Rectal smooth muscle tissue (tissue), 1 donor: ENCODE measurements around the gene VILL.
"Not testable (repeated sequence)": the region's sequence is repeated elsewhere in the genome, so short reads cannot be mapped to it uniquely, and the experiment has no call there.

ENCODE experiments used
- H3K27ac ChIP-seq: one replicate; pipeline ENCODE4 v1.7.0; 2013; ENCODE audit warnings: low read depth, low read length, inconsistent platforms
- H3K27me3 ChIP-seq: one replicate; pipeline ENCODE4 v1.7.0; 2013; ENCODE audit warnings: low read length; ENCODE audit not compliant: control insufficient read depth, insufficient read depth
- H3K36me3 ChIP-seq: one replicate; pipeline ENCODE4 v1.7.0; 2013; ENCODE audit warnings: low read length; ENCODE audit not compliant: control insufficient read depth, insufficient read depth
- H3K4me1 ChIP-seq: one replicate; pipeline ENCODE4 v1.7.0; 2013; ENCODE audit warnings: low read length; ENCODE audit not compliant: control insufficient read depth, insufficient read depth
- H3K4me3 ChIP-seq: one replicate; pipeline ENCODE4 v1.7.0; 2013; ENCODE audit warnings: low read length
- H3K9ac ChIP-seq: one replicate; pipeline ENCODE4 v1.7.0; 2013; ENCODE audit warnings: low read length

VILL gene

DNA sequence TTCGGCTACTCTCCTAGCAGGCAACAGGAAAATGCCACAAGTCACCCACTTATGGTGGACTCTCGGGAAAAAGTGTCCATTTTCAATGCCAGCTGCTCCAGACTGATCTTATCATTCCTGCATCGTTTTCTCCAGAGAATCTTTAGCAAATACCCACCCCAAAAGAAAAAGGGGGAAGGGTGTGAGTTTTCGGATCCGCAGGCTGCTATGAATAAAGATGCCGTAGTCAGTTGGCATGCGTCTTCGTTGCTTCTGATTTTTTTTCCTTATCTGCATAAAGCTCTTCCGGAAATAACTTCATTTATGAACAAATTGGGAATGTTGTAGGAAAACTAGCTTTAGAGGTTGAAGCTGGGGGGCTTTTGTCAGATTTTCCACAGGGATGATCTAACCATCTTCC is 22.4 kb upstream of the VILL start:
- Histone ChIP-seq H3K27me3 (no peaks in the 10 kb centered on the region), H3K4me1 (no peaks in the 10 kb centered on the region), H3K9ac (no peak overlapping the region), H3K36me3 (no peaks in the 10 kb centered on the region), H3K27ac (no peak overlapping the region), H3K4me3 (no peak overlapping the region)

DNA sequence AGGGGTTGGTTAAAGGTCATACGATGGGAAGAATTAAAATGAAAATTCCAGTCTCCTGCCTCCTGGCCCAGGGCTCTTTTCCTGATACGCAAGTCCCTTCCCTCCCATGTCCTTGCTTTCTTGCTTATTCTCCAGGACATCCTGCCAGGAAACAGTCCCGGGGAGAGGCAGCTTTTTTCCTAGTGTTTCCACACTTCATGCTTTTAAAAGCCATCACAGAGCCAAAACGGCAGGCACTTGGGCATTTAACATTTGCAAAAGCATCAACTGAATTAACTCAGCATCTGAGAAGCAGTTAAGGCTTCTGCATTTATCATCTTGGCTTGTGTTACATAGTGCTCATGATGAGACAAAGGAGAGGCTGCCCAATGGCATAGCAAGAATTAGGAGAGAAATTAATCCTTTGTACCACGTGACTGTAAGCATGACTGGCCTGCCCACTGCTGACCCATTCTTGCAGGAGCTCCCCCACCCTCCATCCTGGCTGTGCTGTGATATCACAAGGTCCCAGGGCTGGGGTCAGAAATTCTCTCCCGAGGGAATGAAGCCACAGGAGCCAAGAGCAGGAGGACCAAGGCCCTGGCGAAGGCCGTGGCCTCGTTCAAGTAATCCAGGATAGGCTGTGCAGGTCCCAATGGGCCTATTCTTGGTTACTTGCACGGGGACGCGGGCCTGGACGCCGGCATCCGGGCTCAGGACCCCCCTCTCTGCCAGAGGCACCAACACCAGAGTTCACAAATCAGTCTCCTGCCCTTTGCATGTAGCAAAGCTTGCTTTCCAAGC is 21.6 kb upstream of the VILL start:
- Histone ChIP-seq H3K4me3 (no peak overlapping the region), H3K27ac (no peak overlapping the region), H3K4me1 (no peaks in the 10 kb centered on the region), H3K27me3 (no peaks in the 10 kb centered on the region), H3K9ac (no peak overlapping the region), H3K36me3 (peaks cover under 1% of the 10 kb centered on the region)

DNA sequence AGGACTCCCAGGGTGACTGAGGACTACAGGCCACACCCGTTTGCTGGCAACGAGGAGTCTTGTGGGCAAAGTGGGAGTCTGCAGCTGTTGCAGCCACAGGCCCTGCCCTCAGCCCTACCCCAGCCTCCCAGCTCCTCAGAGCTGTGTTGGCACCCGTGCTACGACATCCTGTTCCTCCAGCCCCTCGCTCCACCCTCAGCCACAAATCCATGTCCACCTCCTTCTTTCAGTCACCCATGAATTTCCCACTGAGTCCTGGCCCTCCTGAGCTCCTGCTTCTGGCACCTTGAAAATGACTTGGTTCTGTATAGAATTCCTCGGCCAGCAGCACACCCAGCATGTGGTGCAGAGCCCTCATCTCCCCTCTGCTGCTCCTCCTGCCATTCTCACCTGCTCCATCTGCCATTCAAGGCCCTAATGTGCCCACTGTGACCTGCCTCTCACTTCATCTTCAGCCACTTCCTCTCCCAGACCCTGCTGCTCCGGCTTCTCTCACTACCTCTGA is 20.9 kb upstream of the VILL start:
- H3K9ac ChIP-seq: no peak overlapping the region
- H3K4me1 ChIP-seq: no peaks in the 10 kb centered on the region
- H3K27ac ChIP-seq: no peak overlapping the region

DNA sequence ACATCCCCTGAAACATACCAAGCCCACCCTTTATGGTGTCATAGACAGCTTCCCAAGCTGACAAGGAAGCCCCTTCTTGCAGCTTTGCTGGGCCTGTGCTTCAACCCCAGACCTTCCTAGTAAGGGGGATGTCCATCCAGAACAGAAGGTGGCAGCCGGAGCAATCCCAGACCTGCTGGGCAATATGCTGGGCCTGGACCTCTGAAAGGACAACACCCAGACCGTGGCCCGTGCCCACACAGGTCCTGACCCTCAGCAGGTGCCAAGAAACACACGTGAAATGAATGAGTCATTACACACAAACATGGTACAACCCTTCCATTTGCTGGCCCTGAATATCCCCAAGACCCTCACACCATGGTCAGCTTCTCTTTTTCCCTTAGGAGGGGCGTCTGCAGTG is 19.8 kb upstream of the VILL start:
- Histone ChIP-seq H3K4me1 (no peaks in the 10 kb centered on the region), H3K27ac (no peak overlapping the region), H3K27me3 (no peaks in the 10 kb centered on the region), H3K9ac (no peak overlapping the region), H3K36me3 (peaks cover 4% of the 10 kb centered on the region), H3K4me3 (no peak overlapping the region)

More for the DNA sequence above, 20.9 kb upstream of the VILL start:
- Histone ChIP-seq H3K4me3 (no peak overlapping the region), H3K27me3 (no peaks in the 10 kb centered on the region), H3K36me3 (peaks cover 2% of the 10 kb centered on the region)

DNA sequence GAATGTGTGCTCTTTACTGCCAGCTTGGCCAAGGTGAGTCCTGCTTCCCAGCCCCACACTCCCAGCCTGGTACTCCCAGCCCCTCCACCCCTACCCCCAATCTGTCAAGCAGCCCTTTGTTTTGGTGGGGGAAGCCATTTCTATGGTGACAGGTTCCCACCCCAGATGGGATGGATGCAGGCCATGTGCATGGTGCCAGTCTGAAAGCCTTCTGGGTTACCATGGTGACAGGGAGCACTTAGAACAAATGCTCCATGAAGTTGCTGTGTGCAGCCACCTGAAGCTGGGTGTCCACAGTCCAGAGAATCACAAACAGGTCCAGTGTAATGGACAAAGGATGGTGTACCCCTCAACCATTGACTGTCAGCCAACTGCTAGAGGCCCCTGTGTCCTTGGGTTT is 19.1 kb upstream of the VILL start:
- peaks cover 8% of the 10 kb centered on the region for H3K36me3 ChIP-seq

DNA sequence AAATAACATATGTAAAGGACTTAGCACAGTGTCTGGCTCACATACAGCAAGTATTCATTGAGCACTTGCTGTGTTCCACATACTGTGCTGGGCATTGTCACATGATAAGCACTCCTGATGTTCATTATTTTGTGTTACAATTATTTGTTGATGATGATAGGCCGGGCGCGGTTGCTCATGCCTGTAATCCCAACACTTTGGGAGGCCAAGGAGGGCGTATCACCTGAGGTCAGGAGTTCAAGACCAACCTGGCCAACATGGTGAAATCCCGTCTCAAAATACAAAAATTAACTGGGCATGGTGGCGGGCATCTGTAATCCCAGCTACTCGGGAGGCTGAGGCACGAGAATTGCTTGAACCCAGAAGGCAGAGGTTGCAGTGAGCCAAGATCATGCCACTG is 18.5 kb upstream of the VILL start:
- H3K36me3 ChIP-seq, H3K9ac ChIP-seq, H3K4me1 ChIP-seq, H3K27ac ChIP-seq, H3K27me3 ChIP-seq, H3K4me3 ChIP-seq: not testable (repeated sequence)

More for the DNA sequence above, 19.1 kb upstream of the VILL start:
- Histone ChIP-seq H3K4me3 (no peak overlapping the region), H3K4me1 (no peaks in the 10 kb centered on the region), H3K9ac (no peak overlapping the region), H3K27ac (no peak overlapping the region), H3K27me3 (no peaks in the 10 kb centered on the region)

DNA sequence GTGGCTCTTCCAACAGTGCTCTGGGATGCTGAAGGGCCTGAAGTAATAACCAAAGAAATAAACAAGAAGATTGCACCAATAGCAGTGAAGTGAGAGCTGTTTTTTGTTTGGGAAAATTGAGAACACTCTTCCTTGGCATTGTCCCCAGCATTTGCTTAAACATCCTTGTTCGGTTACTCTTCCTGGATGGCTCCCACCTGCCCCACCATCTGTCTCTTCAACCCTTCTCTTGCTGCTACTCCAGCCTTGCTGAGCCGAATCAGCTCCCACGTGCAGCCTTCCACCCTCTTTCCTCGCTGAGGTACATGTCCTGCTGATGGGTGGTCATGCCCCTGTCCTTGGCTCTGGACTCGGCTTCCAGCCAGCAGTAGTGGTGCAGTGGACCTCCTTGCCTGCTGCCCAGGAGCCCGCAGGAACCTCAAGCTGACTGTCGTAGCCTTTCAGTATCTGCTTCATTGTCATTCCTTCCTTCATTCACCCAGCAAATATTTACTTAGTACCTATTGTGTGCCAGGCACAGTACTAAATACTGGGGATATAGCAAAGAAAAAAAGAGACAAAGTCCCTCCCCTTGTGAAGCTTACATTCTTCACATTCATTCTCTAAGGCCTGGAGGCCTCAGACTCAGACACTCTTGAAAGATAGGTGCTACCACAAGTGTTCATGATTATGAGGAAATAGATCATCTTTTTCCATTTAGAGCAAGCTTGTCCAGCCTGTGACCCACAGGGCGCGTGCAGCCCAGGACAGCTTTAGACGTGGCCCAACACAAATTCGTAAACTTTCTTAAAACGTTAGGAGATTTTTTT is 17.1 kb upstream of the VILL start:
- Histone ChIP-seq H3K36me3 (peaks cover 8% of the 10 kb centered on the region), H3K4me3 (no peak overlapping the region), H3K9ac (no peak overlapping the region), H3K27me3 (no peaks in the 10 kb centered on the region), H3K27ac (no peak overlapping the region), H3K4me1 (no peaks in the 10 kb centered on the region)

DNA sequence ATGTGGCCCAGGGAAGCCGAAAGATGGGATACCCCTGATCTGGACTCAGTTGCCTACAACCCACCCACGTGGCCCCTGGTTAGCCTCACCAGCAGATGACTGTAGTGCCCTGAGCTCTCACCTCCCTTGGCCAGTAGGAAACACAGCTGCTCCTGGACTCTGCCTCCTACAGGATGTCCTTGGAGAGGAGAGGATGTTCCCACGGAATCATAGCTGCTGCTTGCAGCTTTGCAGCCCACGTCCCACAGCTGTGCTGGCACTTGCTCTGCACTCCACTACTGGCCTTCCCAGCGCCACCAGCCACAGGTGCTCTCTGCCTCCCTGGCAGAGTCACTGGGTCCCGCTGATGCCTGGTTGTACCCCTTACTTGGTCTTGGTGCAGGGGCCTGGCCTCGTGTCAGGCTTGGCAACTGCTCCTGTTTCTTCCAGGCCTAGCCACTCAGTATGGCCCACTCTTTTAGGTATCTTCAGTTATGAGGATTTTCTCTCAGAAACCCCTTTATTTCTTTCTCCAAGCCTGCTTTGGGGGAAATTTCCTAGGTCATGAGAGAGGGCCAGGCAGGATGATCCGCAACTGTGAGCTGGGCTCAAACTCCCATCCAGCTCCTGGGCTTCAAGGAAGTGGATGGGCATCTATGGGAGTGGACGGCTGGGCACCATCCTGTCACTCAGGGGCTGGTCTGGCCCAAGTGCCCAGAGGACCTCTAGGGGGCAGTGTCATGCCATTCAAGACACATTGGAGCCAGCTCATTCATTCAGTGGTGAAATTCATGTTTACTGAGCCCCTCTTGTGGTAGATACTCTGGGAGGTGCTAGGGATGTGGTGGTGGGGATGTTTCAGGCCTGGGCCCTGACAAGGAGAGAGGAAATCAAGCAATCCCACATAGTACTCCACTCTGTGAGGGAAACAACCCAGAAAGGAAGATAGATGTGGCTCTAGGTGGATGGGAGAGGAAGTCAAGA is 16.2 kb upstream of the VILL start:
- Histone ChIP-seq H3K4me3 (no peak overlapping the region), H3K27me3 (no peaks in the 10 kb centered on the region), H3K36me3 (peaks cover 8% of the 10 kb centered on the region), H3K4me1 (no peaks in the 10 kb centered on the region), H3K27ac (no peak overlapping the region), H3K9ac (no peak overlapping the region)

DNA sequence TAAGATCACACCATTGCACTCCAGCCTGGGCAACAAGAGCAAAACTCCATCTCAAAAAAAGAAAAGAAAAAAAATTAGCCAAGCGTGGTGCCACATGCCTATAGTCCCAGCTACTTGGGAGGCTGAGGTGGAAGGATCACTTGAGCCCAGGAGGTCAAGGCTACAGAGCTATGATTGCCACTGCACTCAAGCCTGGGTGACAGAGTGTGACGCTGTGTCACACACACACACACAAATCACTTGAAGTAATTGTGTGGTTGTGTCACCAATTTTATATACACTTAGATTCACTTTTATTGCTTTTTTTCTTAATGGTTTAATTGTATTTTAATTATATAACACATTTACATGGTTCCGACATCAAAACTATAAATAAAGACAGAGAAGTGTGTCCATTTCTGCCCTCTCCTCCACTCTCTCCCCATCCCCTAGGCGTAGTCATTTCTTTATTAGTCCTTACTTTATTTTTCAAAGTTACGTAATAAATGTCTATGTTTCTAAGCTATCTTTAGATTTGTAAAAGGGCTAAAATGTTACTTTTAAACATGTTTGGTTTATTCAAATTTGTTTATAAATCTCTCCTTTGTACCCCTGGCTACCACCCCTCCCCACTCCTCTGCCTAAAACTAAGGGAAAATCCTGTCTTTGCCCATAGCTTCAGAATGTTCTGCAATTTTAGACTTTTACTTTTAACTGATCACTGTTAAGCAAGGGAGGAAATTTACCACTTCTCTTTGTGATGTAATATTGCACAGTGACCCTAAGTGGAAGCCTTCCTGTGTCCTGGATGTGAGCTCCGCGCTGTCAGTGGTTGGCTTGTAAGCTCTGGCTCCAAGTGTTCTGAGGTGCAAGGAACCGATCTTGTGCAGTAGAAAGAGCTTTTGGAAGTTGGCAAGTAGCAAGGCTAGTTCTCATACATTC is 10.8 kb upstream of the VILL start:
- H3K9ac ChIP-seq: no peak overlapping the region
- H3K27ac ChIP-seq: no peak overlapping the region
- H3K4me1 ChIP-seq: no peaks in the 10 kb centered on the region
- no peaks in the 10 kb centered on the region for H3K27me3 ChIP-seq
- peaks cover 26% of the 10 kb centered on the region for H3K36me3 ChIP-seq
- no peak overlapping the region for H3K4me3 ChIP-seq

DNA sequence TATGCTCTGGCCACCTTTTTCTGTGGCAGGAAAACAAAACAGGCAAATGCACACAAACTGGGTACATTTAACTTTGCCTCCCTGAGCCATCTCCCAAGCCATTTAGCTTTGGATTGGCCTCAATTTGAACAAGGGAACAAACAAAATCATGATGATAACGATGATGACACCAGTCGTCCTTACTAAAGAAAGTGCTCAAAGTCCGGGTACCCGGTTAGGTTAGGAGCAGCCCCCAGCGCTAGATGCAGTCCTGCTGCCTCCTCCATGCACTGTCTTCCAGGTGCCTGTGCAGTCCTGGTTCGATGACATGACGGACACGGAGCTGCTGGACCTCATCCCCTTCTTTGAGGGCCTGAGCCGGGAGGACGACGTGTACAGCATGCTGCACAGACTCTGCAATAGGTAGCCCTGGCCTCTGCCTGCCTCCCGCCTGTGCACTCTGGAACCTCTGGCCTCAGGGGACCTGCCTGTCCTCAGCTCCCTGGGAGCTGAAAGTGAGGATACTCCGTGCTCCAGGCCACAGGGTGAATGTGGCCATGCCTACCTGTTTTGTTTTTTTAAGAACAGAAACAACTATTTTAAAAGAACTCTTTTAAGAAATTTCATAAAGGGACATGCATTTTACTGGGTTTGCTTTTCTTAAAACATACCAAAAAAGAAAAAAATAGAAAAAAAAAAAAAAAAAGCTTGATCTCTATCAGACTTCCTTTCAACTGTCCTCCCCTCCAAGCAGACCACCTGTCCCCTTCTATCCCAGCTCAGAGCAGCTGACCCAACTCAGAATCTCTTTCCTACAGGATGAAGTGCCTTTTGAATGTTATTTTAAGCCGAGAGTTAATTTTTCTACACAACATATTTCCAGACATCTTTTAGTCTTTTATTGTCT is 9.9 kb upstream of the VILL start:
- Histone ChIP-seq H3K4me3 (no peak overlapping the region), H3K4me1 (no peaks in the 10 kb centered on the region), H3K36me3 (peaks cover 27% of the 10 kb centered on the region), H3K27me3 (no peaks in the 10 kb centered on the region), H3K27ac (no peak overlapping the region), H3K9ac (no peak overlapping the region)

DNA sequence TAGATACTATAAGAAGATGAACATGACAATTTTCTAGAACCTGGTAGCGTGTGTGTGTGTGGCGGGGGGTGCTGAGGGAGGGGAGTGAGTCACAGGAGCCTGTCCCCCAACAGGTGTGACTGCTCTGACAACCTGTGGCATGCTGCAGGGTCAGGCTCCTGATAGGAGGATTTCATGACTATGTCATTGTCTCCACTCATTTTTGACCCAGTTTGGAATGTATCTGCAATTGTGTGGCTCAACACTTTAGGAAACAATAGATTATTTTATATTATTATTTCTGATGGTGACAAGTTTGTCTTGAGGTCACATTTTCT is 9.3 kb upstream of the VILL start:
- Histone ChIP-seq H3K27ac (no peak overlapping the region), H3K4me1 (no peaks in the 10 kb centered on the region), H3K36me3 (peaks cover 22% of the 10 kb centered on the region), H3K9ac (no peak overlapping the region), H3K27me3 (no peaks in the 10 kb centered on the region), H3K4me3 (no peak overlapping the region)
